GM19238 (cell line): Measurements from ENCODE around the gene CDKN2B-AS1.

Experiments
- DNase-seq: peaks from one replicate; pipeline ENCODE4 v3.0.0; 2011; ENCODE audit warnings: low spot score; ENCODE audit not compliant: insufficient read length

Gene CDKN2B-AS1

GRCh38 chr9:22005702-22006606 lies 11.4 kb downstream of the CDKN2B-AS1 start:
- DNase-seq: no peak

GRCh38 chr9:22008384-22008716 lies 13.8 kb downstream of the CDKN2B-AS1 start:
- DNase-seq: no peak

- DNase-seq: peak; percentile 75
Measured at GRCh38 chr9:22008717-22009505, 14.3 kb downstream of the CDKN2B-AS1 start, which contains the start of gene CDKN2B. Gene CDKN2B, minus strand, starts transcription at chr9:22009305. Its CDS starts 352 bp downstream, at chr9:22008953.

- DNase-seq: no peak
Measured at GRCh38 chr9:22009506-22009867, 14.9 kb downstream of the CDKN2B-AS1 start.

GRCh38 chr9:22010866-22011625 lies 16.5 kb downstream of the CDKN2B-AS1 start:
- DNase-seq: no peak

- DNase-seq: no peak
Measured at GRCh38 chr9:22022396-22022795, 27.8 kb downstream of the CDKN2B-AS1 start.

- DNase-seq: no peak
Measured at GRCh38 chr9:22026696-22027095, 32.1 kb downstream of the CDKN2B-AS1 start.

- no peak for DNase-seq
Measured at GRCh38 chr9:22028394-22028793, 33.8 kb downstream of the CDKN2B-AS1 start.

GRCh38 chr9:22029231-22029630 lies 34.6 kb downstream of the CDKN2B-AS1 start:
- no peak for DNase-seq

GRCh38 chr9:22030101-22030598 lies 35.6 kb downstream of the CDKN2B-AS1 start:
- no peak for DNase-seq

- no peak for DNase-seq
Measured at GRCh38 chr9:22031655-22032411, 37.2 kb downstream of the CDKN2B-AS1 start.

- DNase-seq: no peak
Measured at GRCh38 chr9:22033012-22033630, 38.5 kb downstream of the CDKN2B-AS1 start.

GRCh38 chr9:22035591-22036011 lies 41.0 kb downstream of the CDKN2B-AS1 start:
- no peak for DNase-seq

GRCh38 chr9:22036866-22037626 lies 42.5 kb downstream of the CDKN2B-AS1 start:
- DNase-seq: no peak

GRCh38 chr9:22037954-22038690 lies 43.5 kb downstream of the CDKN2B-AS1 start:
- DNase-seq: no peak

- no peak for DNase-seq
Measured at GRCh38 chr9:22039258-22039657, 44.7 kb downstream of the CDKN2B-AS1 start.

GRCh38 chr9:22040760-22041159 lies 46.2 kb downstream of the CDKN2B-AS1 start:
- DNase-seq: no peak

GRCh38 chr9:22041344-22041743 lies 46.8 kb downstream of the CDKN2B-AS1 start:
- no peak for DNase-seq

- DNase-seq: no peak
Measured at GRCh38 chr9:22041775-22042174, 47.2 kb downstream of the CDKN2B-AS1 start.
